ENCODE data around the gene CHD8.

CHD8 gene

GRCh38 chr14:21440859-21441258 is 15.1 kb downstream of the CHD8 start:
- no peak for DNase-seq

- DNase-seq, result peak; percentile 64 to 99 (median 96)
Observed at GRCh38 chr14:21437063-21437901, 18.6 kb downstream of the CHD8 start.

- no peak for DNase-seq
Observed at GRCh38 chr14:21436567-21437062, 19.3 kb downstream of the CHD8 start.

GRCh38 chr14:21431126-21431525 is 24.8 kb downstream of the CHD8 start:
- no peak for DNase-seq

GRCh38 chr14:21428930-21429329 is 27.0 kb downstream of the CHD8 start:
- DNase-seq, result no peak

- no peak for DNase-seq
Observed at GRCh38 chr14:21426692-21427091, 29.2 kb downstream of the CHD8 start.

GRCh38 chr14:21419528-21419927 is 36.4 kb downstream of the CHD8 start:
- DNase-seq, result no peak

GRCh38 chr14:21415329-21415728 is 40.6 kb downstream of the CHD8 start:
- DNase-seq, result no peak

GRCh38 chr14:21414137-21414631 is 41.7 kb downstream of the CHD8 start:
- DNase-seq, result no peak

GRCh38 chr14:21408147-21408546 is 47.8 kb downstream of the CHD8 start:
- no peak for DNase-seq

GRCh38 chr14:21406213-21406612 is 49.7 kb downstream of the CHD8 start:
- no peak for DNase-seq

GRCh38 chr14:21405097-21405496 is 50.8 kb downstream of the CHD8 start:
- no peak for DNase-seq

- no peak for DNase-seq
Observed at GRCh38 chr14:21399311-21399870, 56.5 kb downstream of the CHD8 start.

- no peak for DNase-seq
Observed at GRCh38 chr14:21398901-21399300, 57.0 kb downstream of the CHD8 start.

GRCh38 chr14:21395450-21395849 is 60.5 kb downstream of the CHD8 start:
- no peak for DNase-seq

GRCh38 chr14:21385188-21385904 is 70.6 kb downstream of the CHD8 start:
- peak in 1 of 58 donors; percentile 2 for DNase-seq

- peak in 1 of 58 donors; percentile 41 for DNase-seq
Observed at GRCh38 chr14:21384494-21384851, 71.5 kb downstream of the CHD8 start.

GRCh38 chr14:21383848-21384493 is 72.0 kb downstream of the CHD8 start, which contains the start of gene SUPT16H:
SUPT16H (minus strand) TSS chr14:21384019; CDS start chr14:21383927, 92 bp downstream.
- DNase-seq, result peak; percentile 41 to 93 (median 87)

GRCh38 chr14:21382886-21383847 is 72.8 kb downstream of the CHD8 start:
- DNase-seq, result peak in 34 of 58 donors; percentile 1 to 63 (median 31)

GRCh38 chr14:21382095-21382494 is 73.8 kb downstream of the CHD8 start:
- no peak for DNase-seq
